Measurements from ENCODE around the gene ZNF335. TPM values are rescaled to one million over a fixed set of nuclear protein-coding genes. Genes with fewer than 3 reads are reported as not detected.

Gene ZNF335
- total RNA-seq, 1 donor from 2014 or later = 14.2 TPM

- H3K9me3 Mint-ChIP-seq (ENCODE audit: low read depth) = no peaks in the 10 kb centered on the region
- H3K4me1 Mint-ChIP-seq (ENCODE audit: low read depth) = peaks cover 3% of the 10 kb centered on the region
- H3K27me3 Mint-ChIP-seq (ENCODE audit: low read depth) = peaks cover 47% of the 10 kb centered on the region
- H3K36me3 Mint-ChIP-seq (ENCODE audit: low read depth) = no peaks in the 10 kb centered on the region
- no peak overlapping the region for H3K27ac Mint-ChIP-seq (ENCODE audit: unreplicated experiment)
- TF ChIP-seq CTCF (IDR thresholded peaks at IDR 0.05) = peak; percentile 52
- DNase-seq (ENCODE audit: low spot score) = no peak
- H3K4me3 Mint-ChIP-seq (ENCODE audit: unreplicated experiment) = no peak overlapping the region
These were observed 39.9 kb upstream of the ZNF335 start for GRCh38 chr20:46011631-46012482.

- no peak for DNase-seq (ENCODE audit: low spot score)
- Mint-ChIP-seq H3K36me3 (ENCODE audit: low read depth) (no peaks in the 10 kb centered on the region), H3K4me3 (ENCODE audit: unreplicated experiment) (no peak overlapping the region), H3K27me3 (ENCODE audit: low read depth) (peaks cover 42% of the 10 kb centered on the region), H3K27ac (ENCODE audit: unreplicated experiment) (no peak overlapping the region), H3K9me3 (ENCODE audit: low read depth) (no peaks in the 10 kb centered on the region), H3K4me1 (ENCODE audit: low read depth) (peaks cover 3% of the 10 kb centered on the region)
- TF ChIP-seq CTCF (IDR thresholded peaks at IDR 0.05) = no peak
These were observed 38.7 kb upstream of the ZNF335 start for GRCh38 chr20:46010491-46011391.

- Mint-ChIP-seq H3K27me3 (ENCODE audit: low read depth) (peaks cover 39% of the 10 kb centered on the region), H3K27ac (ENCODE audit: unreplicated experiment) (no peak overlapping the region), H3K36me3 (ENCODE audit: low read depth) (no peaks in the 10 kb centered on the region)
These were observed 37.8 kb upstream of the ZNF335 start for GRCh38 chr20:46009816-46010215.

GRCh38 chr20:46007671-46008070 lies 35.7 kb upstream of the ZNF335 start:
- peaks cover 39% of the 10 kb centered on the region for H3K27me3 Mint-ChIP-seq (ENCODE audit: low read depth)
- no peaks in the 10 kb centered on the region for H3K36me3 Mint-ChIP-seq (ENCODE audit: low read depth)
- H3K4me1 Mint-ChIP-seq (ENCODE audit: low read depth) = peaks cover 3% of the 10 kb centered on the region
- H3K4me3 Mint-ChIP-seq (ENCODE audit: unreplicated experiment) = no peak overlapping the region
- H3K27ac Mint-ChIP-seq (ENCODE audit: unreplicated experiment) = no peak overlapping the region
- DNase-seq (ENCODE audit: low spot score) = no peak
- no peak for TF ChIP-seq CTCF (IDR thresholded peaks at IDR 0.05)
- H3K9me3 Mint-ChIP-seq (ENCODE audit: low read depth) = no peaks in the 10 kb centered on the region

More at GRCh38 chr20:46009816-46010215, 37.8 kb upstream of the ZNF335 start:
- Mint-ChIP-seq H3K4me3 (ENCODE audit: unreplicated experiment) (no peak overlapping the region), H3K9me3 (ENCODE audit: low read depth) (no peaks in the 10 kb centered on the region), H3K4me1 (ENCODE audit: low read depth) (peaks cover 3% of the 10 kb centered on the region)
- no peak for TF ChIP-seq CTCF (IDR thresholded peaks at IDR 0.05)
- DNase-seq (ENCODE audit: low spot score) = no peak

- TF ChIP-seq CTCF (IDR thresholded peaks at IDR 0.05) = no peak
- no peak overlapping the region for H3K4me3 Mint-ChIP-seq (ENCODE audit: unreplicated experiment)
- H3K4me1 Mint-ChIP-seq (ENCODE audit: low read depth) = peaks cover 3% of the 10 kb centered on the region
- no peaks in the 10 kb centered on the region for H3K36me3 Mint-ChIP-seq (ENCODE audit: low read depth)
- H3K9me3 Mint-ChIP-seq (ENCODE audit: low read depth) = no peaks in the 10 kb centered on the region
- H3K27ac Mint-ChIP-seq (ENCODE audit: unreplicated experiment) = no peak overlapping the region
- DNase-seq (ENCODE audit: low spot score) = no peak
- H3K27me3 Mint-ChIP-seq (ENCODE audit: low read depth) = peaks cover 38% of the 10 kb centered on the region
These were observed 35.0 kb upstream of the ZNF335 start for GRCh38 chr20:46006964-46007363.

All from chondrocyte (in vitro differentiated cells).